H9 (cell line): ENCODE results near the gene TMEM147. TPM values are rescaled to one million over a fixed set of nuclear protein-coding genes. Genes with fewer than 3 reads are reported as not detected.

Experiments
- DNase-seq: peaks from one replicate; pipeline ENCODE4 v3.0.0-alpha.2; 2017
- H2AFZ ChIP-seq: one replicate; pipeline ENCODE4 v1.6.1; 2013; ENCODE audit warnings: mild to moderate bottlenecking, low read length, control low read depth, moderate library complexity
- H2AK5ac ChIP-seq: 2 replicates; pipeline ENCODE4 v1.6.1; 2013; ENCODE audit warnings: low read length, control low read depth, mixed read lengths; ENCODE audit not compliant: insufficient read length
- H2BK120ac ChIP-seq: one replicate; pipeline ENCODE4 v1.6.1; 2013; ENCODE audit warnings: low read depth, mild to moderate bottlenecking, low read length, control low read depth, inconsistent platforms; ENCODE audit not compliant: poor library complexity, severe bottlenecking
- H2BK12ac ChIP-seq: 2 replicates; pipeline ENCODE4 v1.6.1; 2013; ENCODE audit warnings: low read length, control low read depth, mixed read lengths, low read depth; ENCODE audit not compliant: insufficient read length
- H2BK15ac ChIP-seq: 2 replicates; pipeline ENCODE4 v1.6.1; 2013; ENCODE audit warnings: low read depth, low read length, control low read depth
- H2BK20ac ChIP-seq: one replicate; pipeline ENCODE4 v1.6.1; 2013; ENCODE audit warnings: low read depth, mild to moderate bottlenecking, low read length, control low read depth, inconsistent platforms; ENCODE audit not compliant: poor library complexity, severe bottlenecking
- H2BK5ac ChIP-seq: 2 replicates; pipeline ENCODE4 v1.6.1; 2013; ENCODE audit warnings: low read length, control low read depth, mixed read lengths; ENCODE audit not compliant: insufficient read length
- H3K14ac ChIP-seq: 2 replicates; pipeline ENCODE4 v1.6.1; 2013; ENCODE audit warnings: low read length, control low read depth; ENCODE audit not compliant: insufficient read depth
- H3K18ac ChIP-seq: 2 replicates; pipeline ENCODE4 v1.6.1; 2013; ENCODE audit warnings: low read depth, mild to moderate bottlenecking, mixed read lengths, low read length, control low read depth; ENCODE audit not compliant: insufficient read length
- H3K23ac ChIP-seq: 2 replicates; pipeline ENCODE4 v1.6.1; 2013; ENCODE audit warnings: low read length, control low read depth, mixed read lengths, low read depth; ENCODE audit not compliant: insufficient read length
- H3K23me2 ChIP-seq: 2 replicates; pipeline ENCODE4 v1.6.1; 2013; ENCODE audit warnings: low read depth, mild to moderate bottlenecking, mixed read lengths, low read length, control low read depth; ENCODE audit not compliant: insufficient read length, poor library complexity, severe bottlenecking
- H3K27ac ChIP-seq: 2 replicates; pipeline ENCODE4 v1.5.1; 2013; ENCODE audit warnings: low read length, control low read depth, mixed read lengths, low read depth; ENCODE audit not compliant: insufficient read length
- H3K27me3 ChIP-seq: 2 replicates; pipeline ENCODE4 v1.6.1; 2013; ENCODE audit warnings: low read length, control low read depth, inconsistent platforms; ENCODE audit not compliant: insufficient read depth
- H3K4ac ChIP-seq: 2 replicates; pipeline ENCODE4 v1.6.1; 2013; ENCODE audit warnings: low read depth, mild to moderate bottlenecking, control low read depth, inconsistent platforms, low read length, moderate library complexity
- H3K4me1 ChIP-seq: 2 replicates; pipeline ENCODE4 v1.6.1; 2013; ENCODE audit warnings: low read length, control low read depth, inconsistent platforms; ENCODE audit not compliant: insufficient read depth
- H3K4me2 ChIP-seq: 2 replicates; pipeline ENCODE4 v1.6.1; 2013; ENCODE audit warnings: low read length, control low read depth, mixed read lengths; ENCODE audit not compliant: insufficient read length, insufficient read depth
- H3K56ac ChIP-seq: 2 replicates; pipeline ENCODE4 v1.6.1; 2013; ENCODE audit warnings: low read depth, mild to moderate bottlenecking, mixed read lengths, low read length, control low read depth; ENCODE audit not compliant: insufficient read length
- H3K79me1 ChIP-seq: 2 replicates; pipeline ENCODE4 v1.6.1; 2013; ENCODE audit warnings: low read depth, mild to moderate bottlenecking, moderate library complexity, low read length, control low read depth, inconsistent platforms; ENCODE audit not compliant: insufficient read depth, poor library complexity, severe bottlenecking
- H3K79me2 ChIP-seq: 2 replicates; pipeline ENCODE4 v1.6.1; 2013; ENCODE audit warnings: low read length, control low read depth, inconsistent platforms; ENCODE audit not compliant: insufficient read depth
- H3K9ac ChIP-seq: 2 replicates; pipeline ENCODE4 v1.6.1; 2013; ENCODE audit warnings: low read length, control low read depth, mixed read lengths; ENCODE audit not compliant: insufficient read length; ENCODE audit errors: extremely low read depth
- H3K9me3 ChIP-seq: one replicate; pipeline ENCODE4 v1.6.1; 2013; ENCODE audit warnings: low read depth, low read length, inconsistent platforms; ENCODE audit not compliant: control insufficient read depth
- H3T11ph ChIP-seq: one replicate; pipeline ENCODE4 v1.6.1; 2013; ENCODE audit warnings: mild to moderate bottlenecking, low read length, control low read depth, inconsistent platforms
- H4K20me1 ChIP-seq: one replicate; pipeline ENCODE4 v1.6.1; 2013; ENCODE audit not compliant: control insufficient read depth, insufficient read length, insufficient read depth
- H4K5ac ChIP-seq: 2 replicates; pipeline ENCODE4 v1.6.1; 2013; ENCODE audit warnings: low read depth, mild to moderate bottlenecking, mixed read lengths, low read length, control low read depth; ENCODE audit not compliant: insufficient read length
- H4K8ac ChIP-seq: replicated peaks from 2 replicates; pipeline ENCODE4 v1.6.1; 2013; ENCODE audit warnings: low read length, control low read depth, mixed read lengths, low read depth; ENCODE audit not compliant: insufficient read length
- H4K91ac ChIP-seq: 2 replicates; pipeline ENCODE4 v1.6.1; 2013; ENCODE audit warnings: low read depth, mild to moderate bottlenecking, moderate library complexity, mixed read lengths, low read length, control low read depth; ENCODE audit not compliant: insufficient read length
- H3K27ac Mint-ChIP-seq, 3 experiments: 2 replicates in 2 of 3; 3 replicates in 1 of 3; pipeline ENCODE4 v1.8.0; 2020 to 2021; ENCODE audit warnings: mixed read lengths in 3 of 3, mild to moderate bottlenecking in 1 of 3, moderate library complexity in 1 of 3
- H3K27me3 Mint-ChIP-seq: 2 replicates; pipeline ENCODE4 v1.8.0; 2021; ENCODE audit warnings: low read depth, mild to moderate bottlenecking, moderate library complexity, mixed read lengths
- H3K36me3 Mint-ChIP-seq, 3 experiments: 2 replicates in 2 of 3; 3 replicates in 1 of 3; pipeline ENCODE4 v1.8.0; 2020 to 2021; ENCODE audit warnings: low read depth in 3 of 3, mixed read lengths in 3 of 3; ENCODE audit not compliant: insufficient read depth in 1 of 3
- H3K4me1 Mint-ChIP-seq, 2 experiments: 2 replicates each; pipeline ENCODE4 v1.8.0; 2020; ENCODE audit warnings: mixed read lengths in 2 of 2
- H3K4me3 Mint-ChIP-seq, 2 experiments: 2 replicates in 1 of 2; 3 replicates in 1 of 2; pipeline ENCODE4 v1.8.0; 2020 to 2021; ENCODE audit warnings: mild to moderate bottlenecking in 2 of 2, mixed read lengths in 2 of 2, moderate library complexity in 1 of 2
- H3K9me3 Mint-ChIP-seq, 2 experiments: 2 replicates in 1 of 2; 3 replicates in 1 of 2; pipeline ENCODE4 v1.8.0; 2020; ENCODE audit warnings: mild to moderate bottlenecking in 2 of 2, mixed read lengths in 2 of 2, moderate library complexity in 1 of 2
- CTCF ChIP-seq: fragments of 200-600 bp; sonication (generic); conservative IDR thresholded peaks from 3 replicates; pipeline ENCODE4 v1.8.0; 2021; ENCODE audit warnings: antibody characterized with exemption, mild to moderate bottlenecking
- WGBS: extraction: QIAGEN DNeasy Blood & Tissue Kit; methylation state at CpG from one replicate; pipeline ENCODE4 v1.1.7; 2013; ENCODE audit warnings: missing lambda C conversion rate, low lambda C conversion rate, mixed read lengths; ENCODE audit not compliant: insufficient read length; ENCODE audit errors: extremely low coverage; 5-methylcytosine and 5-hydroxymethylcytosine counted together
- total RNA-seq: library from RNA; stranded (reverse); gene quantifications from 2 replicates; pipeline ENCODE4 v1.2.1, GENCODE V29; 2021

Gene TMEM147
- total RNA-seq, 1 experiment from 2014 or later = 125 TPM

- Histone ChIP-seq H4K20me1 (no peaks in the 10 kb centered on the region), H2AK5ac (no peak overlapping the region), H2BK20ac (no peak overlapping the region), H2BK5ac (no peak overlapping the region), H3K4me2 (no peak overlapping the region), H3K14ac (no peak overlapping the region), H2BK120ac (no peak overlapping the region), H3K4me1 (0 out of 2 replicates have a peak, but pooled peaks cover 2% of the 10 kb centered on the region), H3K23ac (no peak overlapping the region), H2BK15ac (no peak overlapping the region), H3K9me3 (no peaks in the 10 kb centered on the region), H3K18ac (no peak overlapping the region), H2BK12ac (no peak overlapping the region), H3K23me2 (no peaks in the 10 kb centered on the region), H3K27me3 (no peaks in the 10 kb centered on the region), H4K8ac (no peak overlapping the region), H3K79me1 (no peaks in the 10 kb centered on the region), H3T11ph (no peak overlapping the region), H3K56ac (no peak overlapping the region), H4K91ac (no peak overlapping the region), H2AFZ (no peak overlapping the region), H3K9ac (no peak overlapping the region), H4K5ac (no peak overlapping the region), H3K4ac (no peak overlapping the region), H3K79me2 (no peaks in the 10 kb centered on the region), H3K27ac (no peak overlapping the region)
- DNase-seq = no peak
- Mint-ChIP-seq H3K27ac (0 out of 7 replicates have a peak overlapping the region, but pooled peaks of 1 of the 3 experiments have one; percentile 40), H3K9me3 (no peaks in the 10 kb centered on the region), H3K36me3 (no peaks in the 10 kb centered on the region; a peak in 3 of 7 replicates), H3K4me3 (no peak overlapping the region; a peak in 1 of 5 replicates), H3K27me3 (peaks cover 34% of the 10 kb centered on the region), H3K4me1 (peaks cover 39 to 45% of the 10 kb centered on the region in 2 experiments)
- WGBS = no CpG with 5 or more reads among the region's 10 CpGs
- no peak for TF ChIP-seq CTCF
These were observed 10.5 kb upstream of the TMEM147 start for GRCh38 chr19:35534803-35535480.
